Heart left ventricle (tissue), 16 donors: ENCODE data around the gene MAP2K5. TPM values are rescaled to one million over a fixed set of nuclear protein-coding genes. Genes with fewer than 3 reads are reported as not detected.
"Not testable (repeated sequence)": the region's sequence is repeated elsewhere in the genome, so short reads cannot be mapped to it uniquely, and the experiment has no call there.

Source experiments
- ATAC-seq, 4 donors: fragments of 200-7000 bp; cut with Tn5 transposase; one replicate each; pipeline ENCODE4 v1.9.1; 2020 to 2022; ENCODE audit warnings: moderate library complexity in 4 of 4, mild to moderate bottlenecking in 3 of 4, moderate number of reproducible peaks in 1 of 4
- DNase-seq, 5 donors: peaks; one replicate each; pipeline ENCODE4 v3.0.0-alpha.2; 2020
- H3K27ac ChIP-seq, 12 donors: fragments of 200-600 bp; sonication (generic) in 4 of 12; one replicate each; pipeline versions ENCODE4 v1.5.0 to v1.8.0; 2016 to 2022; ENCODE audit warnings: mild to moderate bottlenecking in 2 of 12
- H3K27me3 ChIP-seq, 9 donors: fragments of 200-600 bp; sonication (generic) in 2 of 9; one replicate each; pipeline versions ENCODE4 v1.5.1 to v1.8.0; 2016 to 2022; ENCODE audit warnings: mild to moderate bottlenecking in 3 of 9
- H3K36me3 ChIP-seq, 9 donors: fragments of 200-600 bp; sonication (generic) in 2 of 9; one replicate each; pipeline versions ENCODE4 v1.5.0 to v1.8.0; 2018 to 2022; ENCODE audit warnings: mild to moderate bottlenecking in 2 of 9
- H3K4me1 ChIP-seq, 12 donors: fragments of 200-600 bp; sonication (generic) in 4 of 12; one replicate each; pipeline versions ENCODE4 v1.5.0 to v1.8.0; 2016 to 2022; ENCODE audit warnings: mild to moderate bottlenecking in 3 of 12
- H3K4me3 ChIP-seq, 12 donors: fragments of 200-600 bp; sonication (generic) in 4 of 12; one replicate each; pipeline versions ENCODE4 v1.5.0 to v1.8.0; 2017 to 2022; ENCODE audit warnings: mild to moderate bottlenecking in 9 of 12, moderate library complexity in 4 of 12
- H3K9me3 ChIP-seq, 12 donors: fragments of 200-600 bp; sonication (generic) in 4 of 12; one replicate each; pipeline versions ENCODE4 v1.5.0 to v1.8.0; 2016 to 2022; ENCODE audit warnings: mild to moderate bottlenecking in 1 of 12
- POLR2A ChIP-seq, 2 donors: fragments of 450-650 bp; IDR thresholded peaks; one replicate each; pipeline ENCODE4 v1.6.1; 2017; ENCODE audit warnings: antibody characterized with exemption in 2 of 2, mild to moderate bottlenecking in 2 of 2, moderate library complexity in 2 of 2
- WGBS, 4 donors: extraction: QIAGEN DNeasy Blood & Tissue Kit in 2 of 4; methylation state at CpG; one replicate each; pipeline versions ENCODE4 v1.1.5 to v1.1.7; 2013 to 2018; 5-methylcytosine and 5-hydroxymethylcytosine counted together
- intact Hi-C, 10 donors: fragments of 100-400 bp; cut with DNase I; formaldehyde crosslinking; loops; one replicate each; pipeline versions ENCODE4 v1.11.1 to v1.14.2; 2022
- polyA plus RNA-seq, 2 donors: library from polyadenylated mRNA; stranded (reverse); fragments of 200-250 nt; gene quantifications; one replicate each; pipeline ENCODE4 v1.2.3, GENCODE V29; 2013
- total RNA-seq, 9 donors: library from RNA; depleted of rRNA in 2 of 9; stranded (reverse); fragments of >200 nt in 2 of 9; fragmentation: NEBNext Ultra II Directional in 3 of 9; extraction: Animal tissue kit (Norgen Biotek cat#: 25700) in 3 of 9; gene quantifications; one replicate each; pipeline versions ENCODE4 v1.1.0 to v1.2.4, GENCODE V29; 2016 to 2023
- TF ChIP-seq, protein P1 (sequence below), 12 donors: fragments of 200-600 bp; sonication (generic) in 4 of 12; IDR thresholded peaks; one replicate each; pipeline versions ENCODE4 v1.5.0 to v1.8.0; 2018 to 2022; ENCODE audit warnings: antibody characterized with exemption in 12 of 12, mild to moderate bottlenecking in 5 of 12
- donor health status: ischemic (EF 13 %, LVEDD 7.1; RV severe dilation, severe dysfunction).
- donor health status: healthy with polysubstance abuse.
- donor health status: DM: no; HTN: yes; CAD: no.
- donor health status: DM: no; HTN: no; CAD: no.
- donor health status: ischemic (EF 25% LVEDD 6.9; RV normal size, moderate dysfunction).
- donor health status: ischemic (EF 25% LVEDD 5.7; RV mildly dilated, moderate dysfunction).
- donor health status: healthy.
- donor health status: DM: yes; HTN: yes; CAD: no.
- donor health status: ischemic (EF 35%, LVEDD 5.7; RV mildly dilated, moderate dysfunction).
- donor health status: nonischemic (EF 11% LVEDD 7.7; RV severe dilation, severe dysfunction).
- donor health status: DM: yes; HTN: yes; CAD: no.
- donor health status: PGD.
- donor health status: ischemic (EF 29% LVEDD 5.4; RV normal size, mild dysfunction).
- donor health status: nonischemic (EF 23%, LVEDD 6.1; RV moderate dilation, normal function).

Gene MAP2K5
- total and polyA plus RNA-seq, 11 donors = 8.1 to 32.0 (median 19.1) TPM

GRCh38 chr15:67618297-67618696, 75.8 kb downstream of the MAP2K5 start:
- 73 to 84% (median 81%) methylated on average over 4 of the region's 4 CpGs for WGBS, 4 donors
- H3K27ac ChIP-seq = no peak overlapping the region
- H3K9me3 ChIP-seq = no peaks in the 10 kb centered on the region
- DNase-seq (no peak), ATAC-seq (no peak)
- no peak overlapping the region for H3K4me3 ChIP-seq
- intact Hi-C loops = no loop called here
- TF ChIP-seq POLR2A (IDR thresholded peaks at IDR 0.05) = no peak
- TF ChIP-seq, protein P1, sequence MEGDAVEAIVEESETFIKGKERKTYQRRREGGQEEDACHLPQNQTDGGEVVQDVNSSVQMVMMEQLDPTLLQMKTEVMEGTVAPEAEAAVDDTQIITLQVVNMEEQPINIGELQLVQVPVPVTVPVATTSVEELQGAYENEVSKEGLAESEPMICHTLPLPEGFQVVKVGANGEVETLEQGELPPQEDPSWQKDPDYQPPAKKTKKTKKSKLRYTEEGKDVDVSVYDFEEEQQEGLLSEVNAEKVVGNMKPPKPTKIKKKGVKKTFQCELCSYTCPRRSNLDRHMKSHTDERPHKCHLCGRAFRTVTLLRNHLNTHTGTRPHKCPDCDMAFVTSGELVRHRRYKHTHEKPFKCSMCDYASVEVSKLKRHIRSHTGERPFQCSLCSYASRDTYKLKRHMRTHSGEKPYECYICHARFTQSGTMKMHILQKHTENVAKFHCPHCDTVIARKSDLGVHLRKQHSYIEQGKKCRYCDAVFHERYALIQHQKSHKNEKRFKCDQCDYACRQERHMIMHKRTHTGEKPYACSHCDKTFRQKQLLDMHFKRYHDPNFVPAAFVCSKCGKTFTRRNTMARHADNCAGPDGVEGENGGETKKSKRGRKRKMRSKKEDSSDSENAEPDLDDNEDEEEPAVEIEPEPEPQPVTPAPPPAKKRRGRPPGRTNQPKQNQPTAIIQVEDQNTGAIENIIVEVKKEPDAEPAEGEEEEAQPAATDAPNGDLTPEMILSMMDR (IDR thresholded peaks at IDR 0.05) = no peak
- no peaks in the 10 kb centered on the region for H3K4me1 ChIP-seq
- no peaks in the 10 kb centered on the region for H3K27me3 ChIP-seq
- H3K36me3 ChIP-seq = peaks cover 0 to 16% (median 3%) of the 10 kb centered on the region in 9 donors

DNA sequence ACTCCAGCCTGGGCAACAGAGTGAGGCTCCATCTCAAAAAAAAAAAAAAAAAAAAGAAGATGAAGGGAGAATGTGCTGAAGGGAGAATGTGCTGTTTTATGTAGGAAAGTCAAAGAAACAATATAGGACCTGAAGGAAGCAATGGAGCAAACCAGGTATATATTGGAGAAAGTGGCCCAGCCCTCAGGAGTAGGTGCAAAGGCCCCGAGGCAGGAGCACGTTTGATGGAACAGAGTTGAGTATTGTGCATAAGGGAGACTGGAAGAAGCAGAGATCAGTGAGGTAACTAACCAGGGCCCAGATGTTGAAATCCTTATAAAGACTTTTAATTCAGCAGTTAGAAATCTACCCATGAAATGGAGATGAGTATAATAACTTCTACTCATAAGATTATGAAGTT, 79.6 kb downstream of the MAP2K5 start:
- peaks cover 0 to 30% (median 8%) of the 10 kb centered on the region in 9 donors for H3K36me3 ChIP-seq
- no peaks in the 10 kb centered on the region for H3K9me3 ChIP-seq
- 96 to 99% (median 97%) methylated on average over 2 of the region's 2 CpGs for WGBS, 4 donors
- no peak for ATAC-seq
- intact Hi-C loops = loop anchor here in 1 of 10 donors (10.0 kb wide), 1 partner anchor 47 kb away; no protein-coding TSS in a partner anchor
- no peaks in the 10 kb centered on the region for H3K27me3 ChIP-seq
- no peaks in the 10 kb centered on the region for H3K4me1 ChIP-seq
- H3K4me3 ChIP-seq = no peak overlapping the region
- no peak overlapping the region for H3K27ac ChIP-seq
- TF ChIP-seq POLR2A (IDR thresholded peaks at IDR 0.05) = no peak
- TF ChIP-seq, protein P1 (IDR thresholded peaks at IDR 0.05) = no peak
- DNase-seq = no peak

- no peak for TF ChIP-seq POLR2A (IDR thresholded peaks at IDR 0.05)
- TF ChIP-seq, protein P1 (IDR thresholded peaks at IDR 0.05) = no peak
- Histone ChIP-seq H3K27me3 (no peaks in the 10 kb centered on the region), H3K36me3 (peaks cover 0 to 26% (median 5%) of the 10 kb centered on the region in 9 donors), H3K9me3 (peaks cover 0 to 3% (median 0%) of the 10 kb centered on the region in 12 donors), H3K27ac (no peak overlapping the region), H3K4me1 (peaks cover 0 to 3% (median 0%) of the 10 kb centered on the region in 12 donors), H3K4me3 (no peak overlapping the region)
- intact Hi-C loops = no loop called here
- 98 to 100% (median 99%) methylated on average over 3 of the region's 3 CpGs for WGBS, 4 donors
- no peak for DNase-seq
- no peak for ATAC-seq
Measured at GRCh38 chr15:67632261-67632660, 89.8 kb downstream of the MAP2K5 start.

DNA sequence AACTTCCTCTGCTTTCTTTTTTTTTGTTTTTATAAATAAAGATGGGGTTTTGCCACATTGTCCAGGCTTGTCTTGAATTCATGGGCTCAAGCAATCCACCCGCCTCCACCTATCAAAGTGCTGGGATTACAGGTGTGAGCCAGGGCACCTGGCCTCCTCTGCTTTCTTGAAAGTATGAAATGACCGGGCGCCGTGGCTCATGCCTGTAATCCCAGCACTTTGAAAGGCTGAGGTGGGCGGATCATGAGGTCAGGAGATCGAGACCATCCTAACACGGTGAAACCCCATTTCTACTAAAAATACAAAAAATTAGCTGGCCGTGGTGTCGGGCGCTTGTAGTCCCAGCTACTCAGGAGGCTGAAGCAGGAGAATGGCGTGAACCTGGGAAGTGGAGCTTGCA, 93.4 kb downstream of the MAP2K5 start:
- H3K36me3 ChIP-seq = peaks cover 0 to 21% (median 6%) of the 10 kb centered on the region in 9 donors
- 96 to 98% (median 96%) methylated on average over 11 of the region's 11 CpGs for WGBS, 4 donors
- H3K27me3 ChIP-seq, H3K9me3 ChIP-seq, ATAC-seq, H3K27ac ChIP-seq, H3K4me3 ChIP-seq, DNase-seq, H3K4me1 ChIP-seq, intact Hi-C loops: not testable (repeated sequence)

DNA sequence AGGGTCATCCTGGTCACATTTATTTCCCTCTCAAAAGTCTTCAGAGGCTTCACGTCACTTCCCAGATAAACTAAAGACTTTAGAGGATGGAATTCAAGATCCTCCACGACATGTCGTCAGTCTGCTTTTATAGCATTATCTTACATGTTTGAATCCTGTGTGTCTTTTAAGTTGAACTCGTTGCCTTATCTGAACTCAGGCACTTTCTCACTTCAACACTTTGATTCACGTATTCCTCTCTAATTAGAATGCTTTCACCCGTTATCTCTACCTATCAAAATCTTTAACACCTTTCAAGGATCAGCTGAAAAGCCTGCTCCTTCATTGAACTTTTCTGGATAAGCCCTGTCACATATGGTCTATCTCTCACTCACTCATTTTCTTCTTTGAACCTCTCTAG, 97.1 kb downstream of the MAP2K5 start:
- Histone ChIP-seq H3K27me3 (no peaks in the 10 kb centered on the region), H3K36me3 (peaks cover 0 to 7% (median 0%) of the 10 kb centered on the region in 9 donors), H3K4me3 (no peak overlapping the region), H3K9me3 (no peaks in the 10 kb centered on the region), H3K4me1 (peaks cover 0 to 8% (median 0%) of the 10 kb centered on the region in 12 donors), H3K27ac (no peak overlapping the region)
- TF ChIP-seq, protein P1 (IDR thresholded peaks at IDR 0.05) = no peak
- no peak for TF ChIP-seq POLR2A (IDR thresholded peaks at IDR 0.05)
- no peak for DNase-seq
- ATAC-seq = peak in 1 of 4 donors; percentile 78
- 44 to 57% (median 50%) methylated on average over 6 of the region's 6 CpGs for WGBS, 4 donors
- intact Hi-C loops = no loop called here
